Stimulated activated CD4-positive, alpha-beta T cell treated with anti-CD3 and anti-CD28 coated beads, Interleukin-4, amount 100 ng/mL, for 1 hour (primary cell): ENCODE data around the gene MRM2.
"Not testable (repeated sequence)": the region's sequence is repeated elsewhere in the genome, so short reads cannot be mapped to it uniquely, and the experiment has no call there.

ENCODE experiments used
- DNase-seq: peaks from one replicate; pipeline ENCODE4 v3.0.0-alpha.2; 2020

The MRM2 gene

GRCh38 chr7:2241580-2242540 is at the start of gene MRM2, which contains the start of gene NUDT1:
Gene MRM2 (minus strand): TSS chr7:2242205. CDS start chr7:2242169, 36 bp downstream.
Gene NUDT1 (plus strand): TSS chr7:2242226. CDS start chr7:2244575, 2,349 bp downstream.
- DNase-seq = peak; percentile 78

GRCh38 chr7:2290877-2291276 is 48.9 kb upstream of the MRM2 start:
- DNase-seq = no peak

- no peak for DNase-seq
These were observed 47.6 kb upstream of the MRM2 start for GRCh38 chr7:2289621-2290020.

GRCh38 chr7:2289111-2289586 is 47.1 kb upstream of the MRM2 start:
- DNase-seq = no peak

GRCh38 chr7:2288503-2288902 is 46.5 kb upstream of the MRM2 start:
- no peak for DNase-seq

- no peak for DNase-seq
These were observed 45.7 kb upstream of the MRM2 start for GRCh38 chr7:2287745-2288144.

- DNase-seq = no peak
These were observed 41.1 kb upstream of the MRM2 start for GRCh38 chr7:2283074-2283473.

GRCh38 chr7:2282185-2282751 is 40.3 kb upstream of the MRM2 start:
- no peak for DNase-seq

- no peak for DNase-seq
These were observed 39.5 kb upstream of the MRM2 start for GRCh38 chr7:2281541-2281940.

- DNase-seq = no peak
These were observed 38.4 kb upstream of the MRM2 start for GRCh38 chr7:2280424-2280823.

GRCh38 chr7:2279896-2280295 is 37.9 kb upstream of the MRM2 start:
- no peak for DNase-seq

GRCh38 chr7:2278026-2278425 is 36.0 kb upstream of the MRM2 start:
- DNase-seq = no peak

GRCh38 chr7:2276107-2276506 is 34.1 kb upstream of the MRM2 start:
- DNase-seq = no peak

- no peak for DNase-seq
These were observed 33.1 kb upstream of the MRM2 start for GRCh38 chr7:2275101-2275500.

GRCh38 chr7:2274666-2275065 is 32.7 kb upstream of the MRM2 start:
- no peak for DNase-seq

GRCh38 chr7:2273866-2274265 is 31.9 kb upstream of the MRM2 start:
- DNase-seq = no peak

- DNase-seq = no peak
These were observed 30.0 kb upstream of the MRM2 start for GRCh38 chr7:2272031-2272430.

GRCh38 chr7:2271273-2272026 is 29.4 kb upstream of the MRM2 start:
- DNase-seq = no peak

- no peak for DNase-seq
These were observed 28.5 kb upstream of the MRM2 start for GRCh38 chr7:2270495-2270894.

- no peak for DNase-seq
These were observed 28.0 kb upstream of the MRM2 start for GRCh38 chr7:2269991-2270460.

- not testable (repeated sequence) for DNase-seq
These were observed 27.3 kb upstream of the MRM2 start for GRCh38 chr7:2269089-2269990.

- DNase-seq = no peak
These were observed 24.9 kb upstream of the MRM2 start for GRCh38 chr7:2266911-2267310.
